ENCODE data around the gene ANKRD22. TPM values are rescaled to one million over a fixed set of nuclear protein-coding genes. Genes with fewer than 3 reads are reported as not detected.
A peak's percentile ranks its signal among the peaks of the same experiment; 100 is the strongest.

ANKRD22 gene
- total and polyA plus RNA-seq, 2 donors (not counting 1 experiment from before 2014, with no cell fraction given), result 0.09 TPM; not detected in 1

DNA sequence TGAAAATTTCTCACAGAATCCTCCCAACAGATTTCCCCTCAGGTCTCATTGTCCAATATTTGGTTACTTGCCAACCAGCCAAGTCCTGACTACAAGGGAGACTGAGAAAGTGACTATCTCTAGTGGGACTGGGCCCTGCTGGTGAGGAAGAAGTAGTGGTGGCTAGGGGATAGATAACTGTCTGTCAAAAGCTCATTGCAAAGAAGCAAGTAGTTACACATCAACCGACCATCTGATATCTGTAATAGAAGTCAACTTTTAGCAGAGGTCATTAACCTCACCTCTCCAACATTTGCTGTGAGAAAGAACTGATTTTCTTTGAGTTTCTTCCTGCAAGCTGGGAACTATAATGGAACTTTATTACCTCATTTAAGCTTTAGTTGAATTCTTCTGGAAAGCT lies 43.6 kb upstream of the ANKRD22 start:
- Histone ChIP-seq H3K4me1 (ENCODE audit: control insufficient read depth in 2 of 2, insufficient read depth in 2 of 2, low read length in 2 of 2) (peaks cover 16 to 46% of the 10 kb centered on the region in 2 donors), H3K4me2 (replicated peaks; ENCODE audit: low read depth, low read length, poor library complexity, severe bottlenecking) (no peak overlapping the region), H3K9ac (ENCODE audit: low read length) (no peak overlapping the region), H2AFZ (ENCODE audit: insufficient read depth, low read depth, low read length, poor library complexity, severe bottlenecking) (no peak overlapping the region), H3K27me3 (replicated peaks in 1 of 4; ENCODE audit: control extremely low read depth in 1 of 4, control insufficient read depth in 3 of 4, insufficient read depth in 4 of 4, low read length in 3 of 4) (no peaks in the 10 kb centered on the region), H3K4me3 (ENCODE audit: control extremely low read depth in 1 of 5, extremely low read depth in 1 of 5, insufficient read depth in 1 of 5, low read depth in 2 of 5, low read length in 4 of 5) (no peak overlapping the region), H4K20me1 (ENCODE audit: control insufficient read depth, insufficient read depth, low read length, poor library complexity, severe bottlenecking) (no peaks in the 10 kb centered on the region), H3K27ac (ENCODE audit: low read length in 2 of 2) (no peak overlapping the region), H3K79me2 (ENCODE audit: control insufficient read depth, insufficient read depth, low read length) (peaks cover 56% of the 10 kb centered on the region), H3K36me3 (replicated peaks in 1 of 2; ENCODE audit: control extremely low read depth in 1 of 2, control insufficient read depth in 1 of 2, extremely low read depth in 1 of 2, insufficient read depth in 2 of 2, low read length in 1 of 2) (peaks cover 4 to 19% of the 10 kb centered on the region in 2 experiments), H3K9me3 (ENCODE audit: control extremely low read depth in 1 of 3, control insufficient read depth in 2 of 3, insufficient read depth in 1 of 3, low read length in 2 of 3) (no peaks in the 10 kb centered on the region)
- Mint-ChIP-seq H3K4me1 (peaks cover 60% of the 10 kb centered on the region), H3K9me3 (ENCODE audit: insufficient read depth) (no peaks in the 10 kb centered on the region), H3K27me3 (no peaks in the 10 kb centered on the region), H3K4me3 (no peak overlapping the region), H3K27ac (peak overlapping the region; percentile 37)
- no CpG with 5 or more reads among the region's 1 CpG for WGBS (ENCODE audit: insufficient coverage)
- ATAC-seq (ENCODE audit: low read depth) (no peak), DNase-seq (no peak)
- ChIA-PET CTCF (interaction anchor here (0.8 to 2.0 kb wide), 7 partner anchors 11 to 60 kb away, joined by 3 to 12 read pairs (median 3); partner anchors contain the start of gene STAMBPL1), POLR2A (no interaction called here)
- TF ChIP-seq, protein P1, sequence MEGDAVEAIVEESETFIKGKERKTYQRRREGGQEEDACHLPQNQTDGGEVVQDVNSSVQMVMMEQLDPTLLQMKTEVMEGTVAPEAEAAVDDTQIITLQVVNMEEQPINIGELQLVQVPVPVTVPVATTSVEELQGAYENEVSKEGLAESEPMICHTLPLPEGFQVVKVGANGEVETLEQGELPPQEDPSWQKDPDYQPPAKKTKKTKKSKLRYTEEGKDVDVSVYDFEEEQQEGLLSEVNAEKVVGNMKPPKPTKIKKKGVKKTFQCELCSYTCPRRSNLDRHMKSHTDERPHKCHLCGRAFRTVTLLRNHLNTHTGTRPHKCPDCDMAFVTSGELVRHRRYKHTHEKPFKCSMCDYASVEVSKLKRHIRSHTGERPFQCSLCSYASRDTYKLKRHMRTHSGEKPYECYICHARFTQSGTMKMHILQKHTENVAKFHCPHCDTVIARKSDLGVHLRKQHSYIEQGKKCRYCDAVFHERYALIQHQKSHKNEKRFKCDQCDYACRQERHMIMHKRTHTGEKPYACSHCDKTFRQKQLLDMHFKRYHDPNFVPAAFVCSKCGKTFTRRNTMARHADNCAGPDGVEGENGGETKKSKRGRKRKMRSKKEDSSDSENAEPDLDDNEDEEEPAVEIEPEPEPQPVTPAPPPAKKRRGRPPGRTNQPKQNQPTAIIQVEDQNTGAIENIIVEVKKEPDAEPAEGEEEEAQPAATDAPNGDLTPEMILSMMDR (IDR thresholded peaks at IDR 0.05), result no peak
- TF ChIP-seq EZH2 (IDR thresholded peaks at IDR 0.05; ENCODE audit: borderline replicate concordance, insufficient read depth, low read depth, low read length, poor library complexity, severe bottlenecking), result no peak
- intact Hi-C loops (cut with micrococcal nuclease), result no loop called here

DNA sequence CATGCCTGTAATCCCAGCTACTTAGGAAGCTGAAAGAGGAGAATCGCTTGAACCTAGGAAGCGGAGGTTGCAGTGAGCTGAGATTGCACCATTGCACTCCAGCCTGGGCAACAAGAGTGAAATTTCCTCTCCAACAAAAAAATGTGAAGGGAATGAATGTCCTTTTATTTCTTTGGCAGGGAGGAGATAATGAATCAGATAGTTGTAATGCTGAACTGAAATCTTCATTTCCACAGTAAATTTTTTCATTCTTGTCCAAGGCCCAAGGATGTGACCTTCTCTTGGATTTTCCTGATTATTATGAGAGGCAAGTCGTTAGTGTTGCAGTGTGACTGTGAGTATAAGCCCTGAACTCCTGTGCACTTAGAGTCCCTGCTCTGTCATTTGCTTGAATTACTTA lies 42.0 kb upstream of the ANKRD22 start:
- Histone ChIP-seq H3K4me3 (ENCODE audit: control extremely low read depth in 1 of 5, extremely low read depth in 1 of 5, insufficient read depth in 1 of 5, low read depth in 2 of 5, low read length in 4 of 5) (no peak overlapping the region), H3K36me3 (replicated peaks in 1 of 2; ENCODE audit: control extremely low read depth in 1 of 2, control insufficient read depth in 1 of 2, extremely low read depth in 1 of 2, insufficient read depth in 2 of 2, low read length in 1 of 2) (peaks cover 4 to 19% of the 10 kb centered on the region in 2 experiments), H3K9ac (ENCODE audit: low read length) (no peak overlapping the region), H3K79me2 (ENCODE audit: control insufficient read depth, insufficient read depth, low read length) (peaks cover 71% of the 10 kb centered on the region), H3K27ac (ENCODE audit: low read length in 2 of 2) (no peak overlapping the region), H3K27me3 (replicated peaks in 1 of 4; ENCODE audit: control extremely low read depth in 1 of 4, control insufficient read depth in 3 of 4, insufficient read depth in 4 of 4, low read length in 3 of 4) (no peaks in the 10 kb centered on the region), H2AFZ (ENCODE audit: insufficient read depth, low read depth, low read length, poor library complexity, severe bottlenecking) (no peak overlapping the region), H3K4me2 (replicated peaks; ENCODE audit: low read depth, low read length, poor library complexity, severe bottlenecking) (no peak overlapping the region), H4K20me1 (ENCODE audit: control insufficient read depth, insufficient read depth, low read length, poor library complexity, severe bottlenecking) (no peaks in the 10 kb centered on the region), H3K9me3 (ENCODE audit: control extremely low read depth in 1 of 3, control insufficient read depth in 2 of 3, insufficient read depth in 1 of 3, low read length in 2 of 3) (no peaks in the 10 kb centered on the region), H3K4me1 (ENCODE audit: control insufficient read depth in 2 of 2, insufficient read depth in 2 of 2, low read length in 2 of 2) (peaks cover 14 to 38% of the 10 kb centered on the region in 2 donors)
- ChIA-PET POLR2A (no interaction called here), CTCF (no interaction called here)
- DNase-seq (no peak), ATAC-seq (ENCODE audit: low read depth) (no peak)
- WGBS (ENCODE audit: insufficient coverage), result 100% methylated on average over 2 of the region's 3 CpGs
- Mint-ChIP-seq H3K27me3 (no peaks in the 10 kb centered on the region), H3K9me3 (ENCODE audit: insufficient read depth) (no peaks in the 10 kb centered on the region), H3K27ac (peak overlapping the region; percentile 28), H3K4me3 (no peak overlapping the region), H3K4me1 (peaks cover 62% of the 10 kb centered on the region)
- intact Hi-C loops (cut with micrococcal nuclease), result no loop called here
- no peak for TF ChIP-seq EZH2 (IDR thresholded peaks at IDR 0.05; ENCODE audit: borderline replicate concordance, insufficient read depth, low read depth, low read length, poor library complexity, severe bottlenecking)
- TF ChIP-seq, protein P1 (IDR thresholded peaks at IDR 0.05), result no peak
